HepG2 (cell line): ENCODE measurements around the gene EIF1AD. TPM values are rescaled to one million over a fixed set of nuclear protein-coding genes. Genes with fewer than 3 reads are reported as not detected.

Experiments
- EED ChIP-seq: sonication (generic); formaldehyde crosslinking; IDR thresholded peaks from 2 replicates; pipeline ENCODE4 v1.5.0; 2020; ENCODE audit warnings: mild to moderate bottlenecking, missing genetic modification reagents
- ETV5 ChIP-seq: IDR thresholded peaks from 2 replicates; pipeline ENCODE4 v1.6.1; 2018; ENCODE audit warnings: missing biosample characterization, missing genetic modification reagents, inconsistent platforms, borderline replicate concordance
- HOMEZ ChIP-seq: IDR thresholded peaks from 2 replicates; pipeline ENCODE4 v1.6.1; 2016; ENCODE audit warnings: low read depth
- ISL2 ChIP-seq: sonication (generic); formaldehyde crosslinking; IDR thresholded peaks from 2 replicates; pipeline ENCODE4 v1.5.0; 2020; ENCODE audit warnings: missing genetic modification reagents
- MXD4 ChIP-seq: IDR thresholded peaks from 2 replicates; pipeline ENCODE4 v1.6.1; 2016; ENCODE audit warnings: mild to moderate bottlenecking, missing biosample characterization, missing genetic modification reagents
- TFDP1 ChIP-seq: IDR thresholded peaks from 2 replicates; pipeline ENCODE4 v1.6.1; 2016; ENCODE audit warnings: missing compliant biosample characterization, missing genetic modification reagents, borderline replicate concordance
- THAP9 ChIP-seq: sonication (generic); formaldehyde crosslinking; IDR thresholded peaks from 2 replicates; pipeline ENCODE4; 2020; ENCODE audit warnings: missing genetic modification reagents, mild to moderate bottlenecking, borderline replicate concordance
- WIZ ChIP-seq: sonication (generic); formaldehyde crosslinking; IDR thresholded peaks from 2 replicates; pipeline ENCODE4 v1.5.1; 2020; ENCODE audit warnings: mild to moderate bottlenecking, missing genetic modification reagents
- ZBTB8A ChIP-seq: sonication (generic); formaldehyde crosslinking; IDR thresholded peaks from 2 replicates; pipeline ENCODE4 v1.4.0; 2020; ENCODE audit warnings: mild to moderate bottlenecking, low read depth, missing genetic modification reagents, borderline replicate concordance
- ZNF407 ChIP-seq: sonication (generic); formaldehyde crosslinking; IDR thresholded peaks from one replicate; pipeline ENCODE4 v1.5.1; 2020; ENCODE audit warnings: mild to moderate bottlenecking, missing genetic modification reagents; ENCODE audit errors: not compliant biosample characterization
- ZNF780A ChIP-seq: sonication (generic); formaldehyde crosslinking; IDR thresholded peaks from 2 replicates; pipeline ENCODE4 v1.8.0; 2022; ENCODE audit warnings: mild to moderate bottlenecking, missing genetic modification reagents, moderate library complexity
- polyA plus RNA-seq, 8 experiments: library from polyadenylated mRNA; depleted of rRNA in 3 of 8; stranded (reverse) in 7 of 8; unstranded in 1 of 8; fragments of >200 nt; fragmentation: Illumina TruSeq in 4 of 8; extraction: Trizol in 4 of 8; gene quantifications; 2 replicates each; pipeline versions ENCODE4 v1.2.1 to v1.2.3, GENCODE V29; 2011 to 2016; ENCODE audit warnings: low read depth in 4 of 8, missing spikeins in 1 of 8, mixed read lengths in 1 of 8; ENCODE audit not compliant: insufficient read depth in 1 of 8
- total RNA-seq, 5 experiments: library from RNA; depleted of rRNA; stranded (reverse); fragments of >200 nt; fragmentation: Illumina TruSeq; extraction: Trizol; gene quantifications; 2 replicates each; pipeline ENCODE4 v1.2.3, GENCODE V29; 2016; ENCODE audit warnings: low read depth in 1 of 5

Gene EIF1AD
- total and polyA plus RNA-seq, 2 of the 13 experiments (the other 11 are each of a cell fraction or from before 2014, with no cell fraction given), result 18.2 to 30.8 TPM

- TF ChIP-seq EED (CRISPR knock-in tag), result peak; percentile 94
- 0 out of 2 replicates have a peak, but pooled peaks have one; percentile 18 for TF ChIP-seq HOMEZ (CRISPR knock-in tag)
- TF ChIP-seq ETV5 (CRISPR knock-in tag), result peak; percentile 66; the same call in 1 of the 2 replicates
- peak; percentile 46; the same call in 1 of the 2 replicates for TF ChIP-seq ZNF780A (CRISPR knock-in tag)
- TF ChIP-seq MXD4 (CRISPR knock-in tag), result peak; percentile 38; the same call in 1 of the 2 replicates
- 0 out of 2 replicates have a peak, but pooled peaks have one; percentile 56 for TF ChIP-seq WIZ (CRISPR knock-in tag)
- no peak for TF ChIP-seq ZBTB8A
- no peak; the same call in 1 of the 2 replicates for TF ChIP-seq ISL2 (CRISPR knock-in tag)
- TF ChIP-seq THAP9 (CRISPR knock-in tag), result peak; percentile 75; the same call in 1 of the 2 replicates
- peak; percentile 86; the same call in 1 of the 2 replicates for TF ChIP-seq TFDP1
- peak; percentile 39 for TF ChIP-seq ZNF407 (CRISPR knock-in tag)
These were observed 40.5 kb downstream of the EIF1AD start, which contains the start of gene SART1 (continued) for GRCh38 chr11:65961267-65962140.
